Adrenal gland (tissue), 12 donors: ENCODE results near the gene MICAL3. TPM values are rescaled to one million over a fixed set of nuclear protein-coding genes. Genes with fewer than 3 reads are reported as not detected.
"Not testable (repeated sequence)": the region's sequence is repeated elsewhere in the genome, so short reads cannot be mapped to it uniquely, and the experiment has no call there.

Experiments used
- DNase-seq, 7 donors: peaks; one replicate each; pipeline ENCODE4 v3.0.0-alpha.2; 2019 to 2020
- H3K27ac ChIP-seq, 5 donors: fragments of 200-600 bp; sonication (generic) in 4 of 5; 1 replicate in 3 of 5; 2 replicates in 2 of 5; pipeline versions ENCODE4 v1.5.1 to v1.8.0; 2016 to 2020; ENCODE audit warnings: mild to moderate bottlenecking in 1 of 5
- H3K27me3 ChIP-seq: fragments of 200-600 bp; 2 replicates; pipeline ENCODE4 v1.8.0; 2021
- H3K36me3 ChIP-seq, 2 donors: fragments of 200-600 bp; replicated peaks in 1 of 2; 1 replicate in 1 of 2; 2 replicates in 1 of 2; pipeline versions ENCODE4 v1.5.1 to v1.8.0; 2018 to 2022
- H3K4me1 ChIP-seq, 2 donors: fragments of 200-600 bp; replicated peaks in 1 of 2; 1 replicate in 1 of 2; 2 replicates in 1 of 2; pipeline versions ENCODE4 v1.5.1 to v1.8.0; 2018 to 2021
- H3K4me3 ChIP-seq, 4 donors: fragments of 200-600 bp; sonication (generic) in 3 of 4; one replicate each; pipeline ENCODE4 v1.5.1; 2016 to 2018
- H3K9me3 ChIP-seq, 3 donors: fragments of 200-600 bp; sonication (generic) in 1 of 3; replicated peaks in 1 of 3; 1 replicate in 2 of 3; 2 replicates in 1 of 3; pipeline versions ENCODE4 v1.5.1 to v1.8.0; 2016 to 2021
- CTCF ChIP-seq, 6 experiments: fragments of 450-650 bp in 4 of 6; fragments of 200-600 bp in 2 of 6; sonication (generic) in 1 of 6; IDR thresholded peaks; 1 replicate in 5 of 6; 2 replicates in 1 of 6; pipeline versions ENCODE4 v1.5.1 to v1.8.0; 2016 to 2021; ENCODE audit warnings: antibody characterized with exemption in 6 of 6, mild to moderate bottlenecking in 2 of 6, moderate library complexity in 1 of 6
- POLR2A ChIP-seq, 2 donors: fragments of 450-650 bp; IDR thresholded peaks; one replicate each; pipeline ENCODE4 v1.6.1; 2017; ENCODE audit warnings: antibody characterized with exemption in 2 of 2, mild to moderate bottlenecking in 2 of 2, moderate library complexity in 1 of 2
- WGBS, 4 donors: extraction: QIAGEN DNeasy Blood & Tissue Kit in 2 of 4; methylation state at CpG; one replicate each; pipeline versions ENCODE4 v1.1.5 to v1.1.7; 2013 to 2017; 5-methylcytosine and 5-hydroxymethylcytosine counted together
- intact Hi-C, 2 donors: fragments of 100-400 bp; cut with DNase I; formaldehyde crosslinking; loops; one replicate each; pipeline versions ENCODE4 v1.14.1 to v1.15.0; 2022 to 2023
- polyA plus RNA-seq, 3 donors: library from polyadenylated mRNA; stranded (reverse); fragments of 200-250 nt in 2 of 3; fragments of 350-450 nt in 1 of 3; fragmentation: Illumina TruSeq in 1 of 3; extraction: RNeasy Lipid Tissue Mini Kit (QIAGEN cat#74804) in 1 of 3; gene quantifications; one replicate each; pipeline ENCODE4 v1.2.3, GENCODE V29; 2013 to 2014
- total RNA-seq, 9 donors: library from RNA; depleted of rRNA in 4 of 9; stranded (reverse); fragments of >200 nt in 4 of 9; fragments of 120-200 nt in 1 of 9; fragmentation: NEBNext Ultra II Directional in 1 of 9; extraction: Animal tissue kit (Norgen Biotek cat#: 25700) in 1 of 9; gene quantifications; one replicate each; pipeline versions ENCODE4 v1.1.0 to v1.2.4, GENCODE V29; 2013 to 2023
- donor health status: healthy with polysubstance abuse.
- donor health status: Bipolar disorder and iron deficiency.
- donor health status: DM: yes; HTN: yes; CAD: no.
- donor health status: DM: no; HTN: no; CAD: no.
- donor health status: DM: no; HTN: no; CAD: no.
- donor health status: DM: yes; HTN: yes; CAD: no.

Gene MICAL3
- total and polyA plus RNA-seq, 12 donors = 10.9 to 82.6 (median 34.4) TPM

- Histone ChIP-seq H3K4me3 (peak overlapping the region; percentile 8 to 98 (median 74)), H3K36me3 (no peaks in the 10 kb centered on the region), H3K27me3 (no peaks in the 10 kb centered on the region), H3K9me3 (no peaks in the 10 kb centered on the region), H3K4me1 (peaks cover 7 to 21% of the 10 kb centered on the region in 2 donors), H3K27ac (peak overlapping the region in 4 of 5 donors; percentile 91 to 98 (median 98))
- intact Hi-C loops = loop anchor here in 1 of 2 donors (5.0 kb wide), 2 partner anchors 33 to 72 kb away; no protein-coding TSS in a partner anchor
- TF ChIP-seq CTCF (IDR thresholded peaks at IDR 0.05) = no peak
- no peak for TF ChIP-seq POLR2A (IDR thresholded peaks at IDR 0.05)
- WGBS, 4 donors = 1 to 3% (median 1%) methylated on average over 21 to 52 of the region's 52 CpGs; no CpG with 5 or more reads in 1 of the 4 donors
- no peak for DNase-seq
These were observed 23.8 kb downstream of the MICAL3 start for GRCh38 chr22:18000441-18001039.

- Histone ChIP-seq H3K36me3 (no peaks in the 10 kb centered on the region), H3K4me3 (peak overlapping the region in 1 of 4 donors; percentile 98), H3K27ac (no peak overlapping the region), H3K27me3 (no peaks in the 10 kb centered on the region), H3K9me3 (no peaks in the 10 kb centered on the region), H3K4me1 (peaks cover 7 to 21% of the 10 kb centered on the region in 2 donors)
- no peak for TF ChIP-seq CTCF (IDR thresholded peaks at IDR 0.05)
- TF ChIP-seq POLR2A (IDR thresholded peaks at IDR 0.05) = no peak
- WGBS, 4 donors = 62 to 72% (median 68%) methylated on average over 8 of the region's 8 CpGs
- DNase-seq = no peak
- intact Hi-C loops = loop anchor here (5.0 to 10.0 kb wide), 3 partner anchors 33 to 85 kb away; no protein-coding TSS in a partner anchor
These were observed 24.5 kb downstream of the MICAL3 start for GRCh38 chr22:17999851-18000250.

- no peak for DNase-seq
- WGBS, 4 donors = 91 to 96% (median 94%) methylated on average over 6 of the region's 6 CpGs
- intact Hi-C loops = loop anchor here in 1 of 2 donors (10.0 kb wide), 1 partner anchor 84 kb away; no protein-coding TSS in a partner anchor
- Histone ChIP-seq H3K9me3 (no peaks in the 10 kb centered on the region), H3K27me3 (no peaks in the 10 kb centered on the region), H3K27ac (no peak overlapping the region), H3K36me3 (no peaks in the 10 kb centered on the region), H3K4me1 (peaks cover 7 to 21% of the 10 kb centered on the region in 2 donors), H3K4me3 (no peak overlapping the region)
- no peak for TF ChIP-seq POLR2A (IDR thresholded peaks at IDR 0.05)
- TF ChIP-seq CTCF (IDR thresholded peaks at IDR 0.05) = no peak
These were observed 25.4 kb downstream of the MICAL3 start for GRCh38 chr22:17998913-17999312.

- intact Hi-C loops = loop anchor here in 1 of 2 donors (10.0 kb wide), 1 partner anchor 83 kb away; no protein-coding TSS in a partner anchor
- Histone ChIP-seq H3K4me3 (no peak overlapping the region), H3K27me3 (no peaks in the 10 kb centered on the region), H3K4me1 (peaks cover 10 to 22% of the 10 kb centered on the region in 2 donors), H3K9me3 (no peaks in the 10 kb centered on the region), H3K27ac (no peak overlapping the region), H3K36me3 (no peaks in the 10 kb centered on the region)
- no peak for TF ChIP-seq CTCF (IDR thresholded peaks at IDR 0.05)
- no peak for TF ChIP-seq POLR2A (IDR thresholded peaks at IDR 0.05)
- whole genome bisulfite sequencing, 4 donors = 41 to 55% (median 42%) methylated on average over 5 of the region's 5 CpGs
- DNase-seq = peak in 3 of 7 donors; percentile 33 to 54 (median 52)
These were observed 26.9 kb downstream of the MICAL3 start for GRCh38 chr22:17997456-17997855.

- not testable (repeated sequence) for H3K27me3 ChIP-seq, H3K4me3 ChIP-seq, DNase-seq, H3K27ac ChIP-seq, H3K36me3 ChIP-seq, H3K9me3 ChIP-seq
- intact Hi-C loops = loop anchor here in 1 of 2 donors (10.0 kb wide), 1 partner anchor 80 kb away; no protein-coding TSS in a partner anchor
- 94 to 96% (median 95%) methylated on average over 6 of the region's 6 CpGs for WGBS, 4 donors
- H3K4me1 ChIP-seq = peaks cover 13 to 28% of the 10 kb centered on the region in 2 donors
These were observed 29.1 kb downstream of the MICAL3 start for GRCh38 chr22:17995256-17995655.
